ENCODE results near the gene ACTG1. TPM values are rescaled to one million over a fixed set of nuclear protein-coding genes. Genes with fewer than 3 reads are reported as not detected.

Gene ACTG1
- total RNA-seq, 4 donors from 2014 or later = 322 to 934 (median 415) TPM

GRCh38 chr17:81524865-81525159, 12.2 kb upstream of the ACTG1 start:
- Histone ChIP-seq H3K27me3 (peaks cover 42 to 63% (median 58%) of the 10 kb centered on the region in 3 donors), H3K9me3 (no peaks in the 10 kb centered on the region), H3K27ac (no peak overlapping the region), H3K4me3 (no peak overlapping the region), H3K36me3 (no peaks in the 10 kb centered on the region), H3K4me1 (peaks cover 20 to 26% of the 10 kb centered on the region in 2 donors)
- ATAC-seq (no peak), DNase-seq (no peak)
- in situ Hi-C loops (cut with MboI; ENCODE audit: low sequenced_read_pairs in 4 of 4) = no loop called here
- TF ChIP-seq POLR2A (IDR thresholded peaks at IDR 0.05) (no peak), CTCF (IDR thresholded peaks at IDR 0.05 in 4 of 5, conservative IDR thresholded peaks at IDR 0.05 in 1 of 5) (no peak)
- intact Hi-C loops (cut with DNase I; ENCODE audit: low total_unique reads) = no loop called here

- intact Hi-C loops (cut with DNase I; ENCODE audit: low total_unique reads) (no loop called here), in situ Hi-C loops (cut with MboI; ENCODE audit: low sequenced_read_pairs in 4 of 4) (no loop called here)
- Histone ChIP-seq H3K4me1 (peaks cover 23 to 31% of the 10 kb centered on the region in 2 donors), H3K4me3 (no peak overlapping the region), H3K36me3 (no peaks in the 10 kb centered on the region), H3K27me3 (peaks cover 38 to 65% (median 60%) of the 10 kb centered on the region in 3 donors), H3K27ac (no peak overlapping the region), H3K9me3 (no peaks in the 10 kb centered on the region)
- TF ChIP-seq POLR2A (IDR thresholded peaks at IDR 0.05) = no peak
- TF ChIP-seq CTCF (IDR thresholded peaks at IDR 0.05 in 4 of 5, conservative IDR thresholded peaks at IDR 0.05 in 1 of 5) = no peak
- DNase-seq (no peak), ATAC-seq (no peak)
Measured at GRCh38 chr17:81524039-81524864, 11.7 kb upstream of the ACTG1 start.

GRCh38 chr17:81523402-81524038, 10.9 kb upstream of the ACTG1 start:
- H3K36me3 ChIP-seq = no peaks in the 10 kb centered on the region
- intact Hi-C loops (cut with DNase I; ENCODE audit: low total_unique reads) (no loop called here), in situ Hi-C loops (cut with MboI; ENCODE audit: low sequenced_read_pairs in 4 of 4) (no loop called here)
- H3K27ac ChIP-seq = no peak overlapping the region
- no peak for ATAC-seq
- TF ChIP-seq CTCF (IDR thresholded peaks at IDR 0.05 in 4 of 5, conservative IDR thresholded peaks at IDR 0.05 in 1 of 5) (no peak), POLR2A (IDR thresholded peaks at IDR 0.05) (no peak)
- H3K4me1 ChIP-seq = peaks cover 27 to 37% of the 10 kb centered on the region in 2 donors
- no peak for DNase-seq
- no peaks in the 10 kb centered on the region for H3K9me3 ChIP-seq
- H3K4me3 ChIP-seq = no peak overlapping the region
- H3K27me3 ChIP-seq = peaks cover 31 to 62% (median 56%) of the 10 kb centered on the region in 3 donors

GRCh38 chr17:81522491-81523401, 10.1 kb upstream of the ACTG1 start:
- Histone ChIP-seq H3K9me3 (no peaks in the 10 kb centered on the region), H3K27me3 (peaks cover 30 to 61% (median 50%) of the 10 kb centered on the region in 3 donors), H3K36me3 (no peaks in the 10 kb centered on the region), H3K4me3 (no peak overlapping the region), H3K4me1 (peaks cover 24 to 39% of the 10 kb centered on the region in 2 donors), H3K27ac (no peak overlapping the region)
- DNase-seq = no peak
- intact Hi-C loops (cut with DNase I; ENCODE audit: low total_unique reads) (no loop called here), in situ Hi-C loops (cut with MboI; ENCODE audit: low sequenced_read_pairs in 4 of 4) (no loop called here)
- TF ChIP-seq POLR2A (IDR thresholded peaks at IDR 0.05) = no peak
- no peak for ATAC-seq
